Glomerular endothelial cell (primary cell): Measurements from ENCODE around the gene MEGF9. TPM values are rescaled to one million over a fixed set of nuclear protein-coding genes. Genes with fewer than 3 reads are reported as not detected.
A peak's percentile ranks its signal among the peaks of the same experiment; 100 is the strongest.

ENCODE experiments used
- DNase-seq: peaks from one replicate; pipeline ENCODE4 v3.0.0-alpha.2; 2011; ENCODE audit warnings: low read depth, low spot score; ENCODE audit errors: extremely low read depth
- total RNA-seq: library from RNA; depleted of rRNA; stranded (reverse); fragments of >200 nt; gene quantifications from 2 replicates; pipeline ENCODE4 v1.2.3, GENCODE V29; 2015

MEGF9 gene
- total RNA-seq, 1 donor from 2014 or later: 14.8 TPM

GRCh38 chr9:120734607-120735410, 20.5 kb upstream of the MEGF9 start:
- DNase-seq: no peak

GRCh38 chr9:120733190-120733589, 18.9 kb upstream of the MEGF9 start:
- no peak for DNase-seq

GRCh38 chr9:120730654-120731514, 16.6 kb upstream of the MEGF9 start:
- peak; percentile 82 for DNase-seq

- DNase-seq: no peak
Observed at GRCh38 chr9:120729791-120730241, 15.5 kb upstream of the MEGF9 start.

GRCh38 chr9:120726484-120726883, 12.2 kb upstream of the MEGF9 start:
- no peak for DNase-seq

- DNase-seq: no peak
Observed at GRCh38 chr9:120725907-120726306, 11.6 kb upstream of the MEGF9 start.

GRCh38 chr9:120724757-120725400, 10.6 kb upstream of the MEGF9 start:
- DNase-seq: no peak

GRCh38 chr9:120723565-120723964, 9.3 kb upstream of the MEGF9 start:
- DNase-seq: no peak

- no peak for DNase-seq
Observed at GRCh38 chr9:120720404-120720803, 6.1 kb upstream of the MEGF9 start.

- no peak for DNase-seq
Observed at GRCh38 chr9:120718316-120718715, 4.0 kb upstream of the MEGF9 start.

GRCh38 chr9:120717176-120717575, 2.9 kb upstream of the MEGF9 start:
- DNase-seq: no peak

- DNase-seq: no peak
Observed at GRCh38 chr9:120716483-120716882, 2.2 kb upstream of the MEGF9 start.

- no peak for DNase-seq
Observed at GRCh38 chr9:120715389-120715924, 1.2 kb upstream of the MEGF9 start.

GRCh38 chr9:120714846-120715388, 647 bp upstream of the MEGF9 start:
- DNase-seq: no peak

- no peak for DNase-seq
Observed at GRCh38 chr9:120713257-120714087, 798 bp downstream of the MEGF9 start.

- DNase-seq: no peak
Observed at GRCh38 chr9:120712539-120713031, 1.7 kb downstream of the MEGF9 start.

GRCh38 chr9:120711841-120712538, 2.3 kb downstream of the MEGF9 start:
- no peak for DNase-seq

GRCh38 chr9:120711354-120711753, 2.9 kb downstream of the MEGF9 start:
- no peak for DNase-seq
